Stomach smooth muscle (tissue), 2 donors: ENCODE data around the gene PLEKHG7.

Source experiments
- H3K27ac ChIP-seq: one replicate; pipeline ENCODE4 v1.7.0; 2013; ENCODE audit warnings: mild to moderate bottlenecking, low read length, inconsistent platforms
- H3K27me3 ChIP-seq, 2 donors: one replicate each; pipeline ENCODE4 v1.7.0; 2013; ENCODE audit warnings: low read length in 2 of 2; ENCODE audit not compliant: insufficient read depth in 2 of 2, control insufficient read depth in 1 of 2
- H3K36me3 ChIP-seq, 2 donors: one replicate each; pipeline ENCODE4 v1.7.0; 2013; ENCODE audit warnings: low read length in 2 of 2; ENCODE audit not compliant: control insufficient read depth in 2 of 2, insufficient read depth in 2 of 2
- H3K4me1 ChIP-seq: one replicate; pipeline ENCODE4 v1.7.0; 2013; ENCODE audit warnings: low read length; ENCODE audit not compliant: control insufficient read depth, insufficient read depth
- H3K4me3 ChIP-seq, 2 donors: one replicate each; pipeline ENCODE4 v1.7.0; 2013; ENCODE audit warnings: low read length in 2 of 2
- H3K9ac ChIP-seq, 2 donors: one replicate each; pipeline ENCODE4 v1.7.0; 2013; ENCODE audit warnings: low read length in 2 of 2, mild to moderate bottlenecking in 1 of 2
- H3K9me3 ChIP-seq, 2 donors: one replicate each; pipeline ENCODE4 v1.7.0; 2013; ENCODE audit warnings: low read length in 2 of 2; ENCODE audit not compliant: control insufficient read depth in 2 of 2
- donor health status: healthy.
- donor health status: Pancreatic carcinoma.

PLEKHG7 gene

GRCh38 chr12:92796650-92797049 lies 93.9 kb downstream of the PLEKHG7 start:
- H3K4me1 ChIP-seq = no peaks in the 10 kb centered on the region
- no peaks in the 10 kb centered on the region for H3K27me3 ChIP-seq
- H3K4me3 ChIP-seq = no peak overlapping the region
- H3K36me3 ChIP-seq = peaks cover 0 to 11% of the 10 kb centered on the region in 2 donors
- H3K9me3 ChIP-seq = no peaks in the 10 kb centered on the region
- no peak overlapping the region for H3K27ac ChIP-seq
- H3K9ac ChIP-seq = no peak overlapping the region

DNA sequence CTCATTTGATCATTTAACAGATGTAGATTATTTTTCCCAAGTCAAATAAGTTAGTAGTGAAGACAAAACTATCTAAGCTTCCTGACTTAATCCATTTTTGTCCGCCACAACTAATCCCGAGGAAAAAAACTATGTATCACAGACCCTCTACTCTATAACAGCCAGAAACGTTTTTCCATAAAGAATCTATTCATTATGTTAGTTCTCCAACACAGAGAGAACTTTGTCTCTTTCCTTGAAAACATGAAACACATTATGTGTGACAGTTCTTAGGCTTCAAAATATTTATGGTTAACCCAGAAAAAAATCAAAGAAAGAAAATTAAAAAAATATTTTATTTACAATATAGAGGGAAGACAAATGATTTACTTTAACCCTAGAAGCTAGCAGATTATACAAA lies 100.1 kb downstream of the PLEKHG7 start:
- H3K27ac ChIP-seq = no peak overlapping the region
- no peaks in the 10 kb centered on the region for H3K9me3 ChIP-seq
- no peaks in the 10 kb centered on the region for H3K27me3 ChIP-seq
- H3K4me3 ChIP-seq = no peak overlapping the region
- H3K9ac ChIP-seq = no peak overlapping the region
- no peaks in the 10 kb centered on the region for H3K4me1 ChIP-seq
- H3K36me3 ChIP-seq = peaks cover 3 to 11% of the 10 kb centered on the region in 2 donors

GRCh38 chr12:92803903-92804302 lies 101.1 kb downstream of the PLEKHG7 start:
- Histone ChIP-seq H3K4me1 (no peaks in the 10 kb centered on the region), H3K4me3 (no peak overlapping the region), H3K27me3 (no peaks in the 10 kb centered on the region), H3K9ac (no peak overlapping the region), H3K27ac (no peak overlapping the region), H3K36me3 (peaks cover 7% of the 10 kb centered on the region in 2 donors), H3K9me3 (no peaks in the 10 kb centered on the region)

DNA sequence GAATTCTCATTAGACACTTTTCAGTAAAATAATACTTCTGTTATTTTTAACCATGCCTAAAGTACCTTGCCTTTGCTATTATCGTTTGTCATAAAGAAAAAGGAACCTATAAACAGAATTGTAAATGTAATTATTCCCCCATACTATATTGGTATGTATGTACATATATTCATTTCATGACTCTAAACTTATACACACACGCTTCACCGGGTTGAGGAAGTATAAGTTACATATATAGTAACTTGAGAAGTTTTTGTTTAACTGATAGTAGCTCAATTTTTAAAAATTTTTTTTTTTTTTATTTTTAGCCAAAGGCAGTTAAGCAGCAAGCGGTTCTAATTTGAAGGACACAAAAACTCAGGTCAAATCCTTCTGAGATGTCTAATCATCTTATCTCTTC lies 107.6 kb downstream of the PLEKHG7 start:
- Histone ChIP-seq H3K27me3 (no peaks in the 10 kb centered on the region), H3K36me3 (peaks cover 0 to 10% of the 10 kb centered on the region in 2 donors)

GRCh38 chr12:92814584-92814983 lies 111.8 kb downstream of the PLEKHG7 start:
- Histone ChIP-seq H3K27me3 (no peaks in the 10 kb centered on the region), H3K9ac (no peak overlapping the region), H3K36me3 (peaks cover 7 to 8% of the 10 kb centered on the region in 2 donors)

More for the DNA sequence above, 107.6 kb downstream of the PLEKHG7 start:
- Histone ChIP-seq H3K9ac (no peak overlapping the region), H3K9me3 (no peaks in the 10 kb centered on the region), H3K4me1 (no peaks in the 10 kb centered on the region), H3K4me3 (no peak overlapping the region), H3K27ac (no peak overlapping the region)

DNA sequence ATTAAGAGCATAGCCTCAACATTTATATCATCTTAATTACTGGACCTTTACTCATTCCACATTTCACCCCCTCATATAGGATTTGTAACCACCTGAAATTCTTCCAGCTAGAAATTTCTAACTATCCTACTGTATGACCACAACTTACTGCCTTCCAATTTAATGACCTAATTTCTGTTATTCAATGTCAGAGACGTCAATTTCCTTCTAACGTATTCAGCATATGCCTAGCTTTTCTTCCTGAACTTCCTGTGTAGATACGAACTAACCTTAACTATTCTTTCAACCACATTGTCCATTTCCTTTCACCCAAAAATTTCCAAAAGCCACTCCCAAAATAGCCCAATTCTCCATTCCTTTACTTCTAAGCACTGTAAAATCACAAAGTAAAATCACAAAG lies 118.4 kb downstream of the PLEKHG7 start:
- no peak overlapping the region for H3K4me3 ChIP-seq
- no peaks in the 10 kb centered on the region for H3K9me3 ChIP-seq

More at GRCh38 chr12:92814584-92814983, 111.8 kb downstream of the PLEKHG7 start:
- no peaks in the 10 kb centered on the region for H3K4me1 ChIP-seq
- no peak overlapping the region for H3K4me3 ChIP-seq
- H3K9me3 ChIP-seq = no peaks in the 10 kb centered on the region
- no peak overlapping the region for H3K27ac ChIP-seq

More for the DNA sequence above, 118.4 kb downstream of the PLEKHG7 start:
- Histone ChIP-seq H3K27ac (no peak overlapping the region), H3K27me3 (no peaks in the 10 kb centered on the region), H3K9ac (no peak overlapping the region), H3K36me3 (peaks cover 4 to 16% of the 10 kb centered on the region in 2 donors), H3K4me1 (no peaks in the 10 kb centered on the region)
